Body of pancreas (tissue), 4 donors: Measurements from ENCODE around the gene ASTN1.

Experiments used
- CTCF ChIP-seq, 7 experiments: fragments of 450-650 bp in 4 of 7; fragments of 200-600 bp in 3 of 7; sonication (generic) in 3 of 7; IDR thresholded peaks; one replicate each; pipeline ENCODE4 v1.5.1; 2016 to 2019; ENCODE audit warnings: antibody characterized with exemption in 7 of 7
- POLR2A ChIP-seq, 3 donors: fragments of 450-650 bp; IDR thresholded peaks; one replicate each; pipeline ENCODE4 v1.6.1; 2016; ENCODE audit warnings: antibody characterized with exemption in 3 of 3, mild to moderate bottlenecking in 2 of 3

DNA sequence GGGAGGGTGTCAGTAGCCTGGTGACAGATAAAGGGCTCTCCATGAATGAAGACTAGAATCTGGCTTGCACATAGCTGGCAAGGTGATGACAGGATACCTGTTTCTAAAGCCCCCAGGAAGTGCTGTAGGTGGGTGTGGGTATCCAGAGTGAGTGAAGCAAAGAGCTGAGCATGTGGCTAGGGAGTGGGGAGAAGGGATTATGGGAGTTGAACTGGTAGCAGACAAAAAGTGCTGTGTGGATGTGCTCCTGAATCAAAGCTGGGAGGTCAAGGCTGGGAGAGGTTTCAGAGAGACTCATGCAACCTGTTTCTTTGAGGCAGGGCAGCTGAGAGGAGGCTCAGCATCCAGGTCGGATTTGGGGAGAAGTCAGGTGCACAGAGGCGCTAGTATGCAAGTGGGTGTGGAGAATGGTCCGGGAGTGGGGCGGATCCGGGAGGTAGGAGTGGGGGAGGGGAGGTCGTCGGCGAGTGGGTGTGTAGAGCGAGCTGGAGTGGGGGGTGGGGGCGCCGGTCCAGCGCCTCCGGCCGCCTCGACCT lies 600 bp downstream of the ASTN1 start:
- TF ChIP-seq CTCF (IDR thresholded peaks at IDR 0.05) (no peak), POLR2A (IDR thresholded peaks at IDR 0.05) (no peak)
